ENCODE measurements around the gene KRTAP4-8. TPM values are rescaled to one million over a fixed set of nuclear protein-coding genes. Genes with fewer than 3 reads are reported as not detected.
"Not testable (repeated sequence)": the region's sequence is repeated elsewhere in the genome, so short reads cannot be mapped to it uniquely, and the experiment has no call there.

Gene KRTAP4-8
- total RNA-seq, 1 donor from 2014 or later, result not detected

DNA sequence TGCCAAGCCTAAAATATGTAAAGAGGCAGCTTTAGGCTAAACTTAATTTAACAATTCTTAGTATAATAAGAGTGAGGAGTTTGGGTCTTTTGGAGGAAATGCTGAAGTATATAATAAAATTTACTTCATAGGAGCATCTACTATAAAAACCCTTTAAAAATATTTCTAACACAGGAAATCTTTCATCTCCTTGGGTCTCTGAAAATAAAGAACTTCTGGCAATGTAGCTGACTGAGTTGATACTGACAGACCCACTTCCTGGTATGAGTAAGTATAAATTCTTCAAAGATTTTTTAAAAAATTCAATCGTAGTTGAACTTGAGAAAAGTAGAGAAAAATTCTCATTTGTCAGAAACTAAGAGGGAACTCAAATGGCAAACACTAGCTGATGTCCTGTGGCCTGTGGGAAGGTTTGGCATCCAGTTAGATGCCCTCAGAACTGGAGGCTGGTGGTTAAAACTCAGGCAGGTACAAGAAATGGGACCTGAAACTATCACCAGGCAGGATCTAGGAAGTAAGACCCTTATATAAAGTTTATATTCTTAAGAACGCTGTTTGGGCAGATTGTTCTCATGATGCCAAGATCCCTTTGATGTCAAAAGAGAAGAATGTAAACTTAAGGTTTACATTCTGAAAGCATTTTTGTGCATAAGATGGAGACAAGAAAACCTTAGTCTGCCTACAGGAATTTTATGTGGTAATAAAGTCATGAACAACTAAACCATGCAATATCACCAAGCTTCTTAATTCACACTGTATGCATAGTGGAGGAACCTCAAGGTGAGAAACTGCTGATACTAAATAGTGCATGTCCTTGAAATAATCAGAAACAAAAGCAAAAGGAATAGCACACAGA lies 36.2 kb upstream of the KRTAP4-8 start:
- Histone ChIP-seq H3K4me1 (no peaks in the 10 kb centered on the region), H3K27ac (no peak overlapping the region), H3K4me3 (no peak overlapping the region), H3K27me3 (no peaks in the 10 kb centered on the region), H3K36me3 (no peaks in the 10 kb centered on the region), H3K9me3 (no peaks in the 10 kb centered on the region)
- DNase-seq (ENCODE audit: extremely low spot score in 2 of 2), result no peak
- intact Hi-C loops (cut with DNase I), result no loop called here
- TF ChIP-seq, protein P1, sequence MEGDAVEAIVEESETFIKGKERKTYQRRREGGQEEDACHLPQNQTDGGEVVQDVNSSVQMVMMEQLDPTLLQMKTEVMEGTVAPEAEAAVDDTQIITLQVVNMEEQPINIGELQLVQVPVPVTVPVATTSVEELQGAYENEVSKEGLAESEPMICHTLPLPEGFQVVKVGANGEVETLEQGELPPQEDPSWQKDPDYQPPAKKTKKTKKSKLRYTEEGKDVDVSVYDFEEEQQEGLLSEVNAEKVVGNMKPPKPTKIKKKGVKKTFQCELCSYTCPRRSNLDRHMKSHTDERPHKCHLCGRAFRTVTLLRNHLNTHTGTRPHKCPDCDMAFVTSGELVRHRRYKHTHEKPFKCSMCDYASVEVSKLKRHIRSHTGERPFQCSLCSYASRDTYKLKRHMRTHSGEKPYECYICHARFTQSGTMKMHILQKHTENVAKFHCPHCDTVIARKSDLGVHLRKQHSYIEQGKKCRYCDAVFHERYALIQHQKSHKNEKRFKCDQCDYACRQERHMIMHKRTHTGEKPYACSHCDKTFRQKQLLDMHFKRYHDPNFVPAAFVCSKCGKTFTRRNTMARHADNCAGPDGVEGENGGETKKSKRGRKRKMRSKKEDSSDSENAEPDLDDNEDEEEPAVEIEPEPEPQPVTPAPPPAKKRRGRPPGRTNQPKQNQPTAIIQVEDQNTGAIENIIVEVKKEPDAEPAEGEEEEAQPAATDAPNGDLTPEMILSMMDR (IDR thresholded peaks at IDR 0.05), result no peak
- TF ChIP-seq POLR2AphosphoS5 (IDR thresholded peaks at IDR 0.05; ENCODE audit: insufficient read depth in 1 of 2, low read depth in 1 of 2) (no peak), POLR2A (IDR thresholded peaks at IDR 0.05) (no peak)

DNA sequence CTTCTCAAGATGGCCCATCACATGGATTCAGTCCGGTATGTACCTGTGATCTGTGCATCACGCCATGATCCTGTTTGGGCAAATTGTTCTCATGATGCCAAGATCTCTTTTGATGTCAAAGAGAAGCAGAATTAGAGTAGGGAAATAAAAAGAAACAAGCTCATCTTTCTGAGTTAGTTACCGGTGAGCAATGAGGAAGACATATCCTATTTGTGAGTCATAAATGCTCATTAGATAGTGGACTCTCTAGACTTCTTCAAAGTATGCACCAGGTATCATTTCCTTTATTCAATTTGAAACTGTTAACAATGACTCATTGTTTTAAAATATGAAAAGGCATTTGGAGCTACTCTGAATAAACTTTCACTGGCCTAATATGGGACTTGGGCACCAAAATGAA lies 34.0 kb upstream of the KRTAP4-8 start:
- H3K9me3 ChIP-seq, result no peaks in the 10 kb centered on the region
- intact Hi-C loops (cut with DNase I), result no loop called here
- H3K27me3 ChIP-seq, result no peaks in the 10 kb centered on the region
- no peak overlapping the region for H3K27ac ChIP-seq
- TF ChIP-seq POLR2AphosphoS5 (IDR thresholded peaks at IDR 0.05; ENCODE audit: insufficient read depth in 1 of 2, low read depth in 1 of 2) (no peak), POLR2A (IDR thresholded peaks at IDR 0.05) (no peak)
- TF ChIP-seq, protein P1 (IDR thresholded peaks at IDR 0.05), result no peak
- no peaks in the 10 kb centered on the region for H3K36me3 ChIP-seq
- no peaks in the 10 kb centered on the region for H3K4me1 ChIP-seq
- no peak for DNase-seq (ENCODE audit: extremely low spot score in 2 of 2)
- H3K4me3 ChIP-seq, result no peak overlapping the region

DNA sequence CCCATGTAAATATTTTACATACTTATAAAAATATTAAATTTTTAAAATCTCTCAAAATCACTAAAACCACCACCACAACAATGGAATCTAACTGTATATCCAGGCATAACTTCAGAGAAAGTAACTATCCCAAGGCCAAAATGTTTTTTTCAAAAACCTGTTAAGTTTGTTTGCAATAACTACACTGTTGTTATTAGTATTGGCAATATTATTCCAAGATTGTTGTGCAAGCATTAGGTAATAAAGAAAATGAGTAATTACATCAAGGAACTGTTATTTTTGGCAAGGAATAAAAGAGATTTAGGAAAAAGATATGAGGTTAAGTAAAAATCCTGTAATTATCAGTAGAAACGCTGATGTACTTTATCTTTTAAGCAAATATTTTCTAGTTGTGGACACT lies 29.4 kb upstream of the KRTAP4-8 start:
- Histone ChIP-seq H3K27ac (no peak overlapping the region), H3K36me3 (no peaks in the 10 kb centered on the region), H3K27me3 (no peaks in the 10 kb centered on the region), H3K9me3 (no peaks in the 10 kb centered on the region), H3K4me1 (no peaks in the 10 kb centered on the region), H3K4me3 (no peak overlapping the region)
- TF ChIP-seq POLR2AphosphoS5 (IDR thresholded peaks at IDR 0.05; ENCODE audit: insufficient read depth in 1 of 2, low read depth in 1 of 2), result no peak
- TF ChIP-seq, protein P1 (IDR thresholded peaks at IDR 0.05), result no peak
- TF ChIP-seq POLR2A (IDR thresholded peaks at IDR 0.05), result no peak
- no peak for DNase-seq (ENCODE audit: extremely low spot score in 2 of 2)
- intact Hi-C loops (cut with DNase I), result no loop called here

DNA sequence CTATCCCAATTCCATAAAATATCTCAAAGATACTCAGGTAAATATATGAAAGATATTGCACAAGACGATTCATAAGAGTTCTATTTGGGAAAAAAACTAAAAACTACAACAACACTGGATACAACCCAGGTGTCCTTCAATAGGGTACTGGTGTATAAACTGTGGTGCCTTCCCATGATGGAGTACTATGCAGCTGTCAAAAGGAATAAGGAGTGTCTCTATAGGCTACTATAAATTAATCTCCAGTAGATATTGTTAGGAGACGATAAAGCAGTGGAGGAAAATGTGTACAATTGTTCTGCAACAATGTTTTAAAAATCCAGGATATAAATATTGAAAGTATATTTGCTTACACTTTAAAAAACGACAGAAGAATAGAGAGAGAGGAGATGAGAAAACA lies 28.5 kb upstream of the KRTAP4-8 start:
- TF ChIP-seq POLR2AphosphoS5 (IDR thresholded peaks at IDR 0.05; ENCODE audit: insufficient read depth in 1 of 2, low read depth in 1 of 2), result no peak
- TF ChIP-seq POLR2A (IDR thresholded peaks at IDR 0.05), result no peak
- TF ChIP-seq, protein P1 (IDR thresholded peaks at IDR 0.05), result no peak
- no peaks in the 10 kb centered on the region for H3K27me3 ChIP-seq
- H3K4me1 ChIP-seq, result no peaks in the 10 kb centered on the region
- H3K27ac ChIP-seq, result no peak overlapping the region
- no peaks in the 10 kb centered on the region for H3K36me3 ChIP-seq
- DNase-seq (ENCODE audit: extremely low spot score in 2 of 2), result no peak
- intact Hi-C loops (cut with DNase I), result no loop called here
- H3K4me3 ChIP-seq, result no peak overlapping the region
- no peaks in the 10 kb centered on the region for H3K9me3 ChIP-seq

DNA sequence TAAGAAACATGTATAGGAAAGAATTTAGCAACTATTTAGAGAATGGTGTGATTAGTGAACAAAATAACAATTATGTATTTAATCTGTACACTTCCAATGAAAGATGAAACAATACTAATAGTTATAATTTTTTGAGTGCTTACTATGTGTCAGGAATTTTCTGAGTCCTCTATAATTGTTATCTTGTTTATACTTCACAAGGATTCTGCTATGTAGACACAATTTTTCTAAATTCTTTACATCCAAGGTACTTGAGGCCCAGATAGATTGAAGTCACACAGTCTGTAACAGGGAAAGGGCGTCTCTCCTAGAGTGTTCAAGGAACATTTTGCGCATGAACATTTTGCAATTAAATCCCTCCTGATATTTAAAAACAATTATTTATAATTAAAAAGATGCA lies 27.1 kb upstream of the KRTAP4-8 start:
- TF ChIP-seq POLR2AphosphoS5 (IDR thresholded peaks at IDR 0.05; ENCODE audit: insufficient read depth in 1 of 2, low read depth in 1 of 2), result no peak
- TF ChIP-seq, protein P1 (IDR thresholded peaks at IDR 0.05), result no peak
- no peak for TF ChIP-seq POLR2A (IDR thresholded peaks at IDR 0.05)
- DNase-seq (ENCODE audit: extremely low spot score in 2 of 2), result no peak

DNA sequence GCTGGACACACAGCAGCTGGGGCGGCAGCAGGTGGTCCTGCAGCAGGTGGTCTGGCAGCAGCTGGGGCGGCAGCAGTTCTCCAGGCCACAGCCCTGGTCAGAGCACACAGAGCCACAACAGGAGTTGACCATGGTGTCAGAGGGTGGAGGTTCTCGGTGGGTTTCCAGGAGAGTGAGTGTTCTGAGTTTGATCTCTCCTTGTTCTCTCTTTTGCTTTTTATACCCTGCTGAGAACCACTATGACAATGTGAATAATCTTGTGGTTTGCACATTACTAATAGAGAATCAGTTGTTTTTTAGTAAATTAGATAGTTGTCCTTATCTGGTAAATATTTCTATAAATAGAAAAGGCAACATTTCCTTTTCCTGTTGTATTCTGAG lies 26.0 kb upstream of the KRTAP4-8 start, which contains the start of gene KRTAP4-12:
Gene KRTAP4-12, minus strand, starts transcription at position 192 of the 381 bp plus-strand sequence. Its CDS starts 60 bp downstream, at position 132.
- H3K4me1 ChIP-seq; intact Hi-C loops (cut with DNase I); H3K4me3 ChIP-seq; H3K27ac ChIP-seq; H3K27me3 ChIP-seq; DNase-seq (ENCODE audit: extremely low spot score in 2 of 2); H3K36me3 ChIP-seq; H3K9me3 ChIP-seq: not testable (repeated sequence)

More for the DNA sequence above, 27.1 kb upstream of the KRTAP4-8 start:
- no peaks in the 10 kb centered on the region for H3K4me1 ChIP-seq
- H3K27me3 ChIP-seq, result no peaks in the 10 kb centered on the region
- H3K9me3 ChIP-seq, result no peaks in the 10 kb centered on the region
- intact Hi-C loops (cut with DNase I), result no loop called here
- H3K4me3 ChIP-seq, result no peak overlapping the region
- no peaks in the 10 kb centered on the region for H3K36me3 ChIP-seq
- H3K27ac ChIP-seq, result no peak overlapping the region

DNA sequence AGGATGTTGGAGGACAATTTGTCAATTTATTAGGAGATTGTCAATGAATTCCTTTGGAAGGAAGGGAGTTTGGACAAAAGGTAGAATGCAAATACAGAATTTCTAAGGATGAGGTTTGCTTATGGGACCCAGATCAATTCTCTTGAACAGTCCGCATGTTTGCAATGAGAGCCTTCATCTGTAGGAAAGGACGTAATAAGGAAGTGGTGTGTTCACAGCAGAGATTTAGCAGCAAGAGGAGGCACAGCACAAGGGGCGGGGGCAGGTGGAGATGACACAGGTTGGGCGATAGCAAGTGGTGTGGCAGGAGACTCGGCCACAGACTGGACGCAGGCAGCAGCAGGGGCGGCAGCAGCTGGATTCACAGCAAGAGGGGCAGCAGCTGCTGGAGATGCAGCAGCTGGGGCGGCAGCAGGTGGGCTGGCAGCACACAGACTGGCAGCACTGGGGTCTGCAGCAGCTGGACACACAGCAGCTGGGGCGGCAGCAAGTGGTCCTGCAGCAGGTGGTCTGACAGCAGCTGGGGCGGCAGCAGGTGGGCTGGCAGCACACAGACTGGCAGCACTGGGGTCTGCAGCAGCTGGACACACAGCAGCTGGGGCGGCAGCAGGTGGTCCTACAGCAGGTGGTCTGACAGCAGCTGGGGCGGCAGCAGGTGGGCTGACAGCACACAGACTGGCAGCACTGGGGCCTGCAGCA lies 25.5 kb upstream of the KRTAP4-8 start:
- intact Hi-C loops (cut with DNase I); H3K27me3 ChIP-seq; H3K27ac ChIP-seq; DNase-seq (ENCODE audit: extremely low spot score in 2 of 2); H3K9me3 ChIP-seq; H3K4me3 ChIP-seq; H3K36me3 ChIP-seq; H3K4me1 ChIP-seq: not testable (repeated sequence)
